HG02610 (cell line): ENCODE measurements around the gene FAM114A2.

ENCODE experiments used
- ATAC-seq: cut with Tn5 transposase; IDR thresholded peaks from one replicate; pipeline ENCODE4 v1.9.1; 2021; ENCODE audit warnings: mild to moderate bottlenecking, moderate library complexity; ENCODE audit not compliant: unreplicated experiment

Gene FAM114A2

DNA sequence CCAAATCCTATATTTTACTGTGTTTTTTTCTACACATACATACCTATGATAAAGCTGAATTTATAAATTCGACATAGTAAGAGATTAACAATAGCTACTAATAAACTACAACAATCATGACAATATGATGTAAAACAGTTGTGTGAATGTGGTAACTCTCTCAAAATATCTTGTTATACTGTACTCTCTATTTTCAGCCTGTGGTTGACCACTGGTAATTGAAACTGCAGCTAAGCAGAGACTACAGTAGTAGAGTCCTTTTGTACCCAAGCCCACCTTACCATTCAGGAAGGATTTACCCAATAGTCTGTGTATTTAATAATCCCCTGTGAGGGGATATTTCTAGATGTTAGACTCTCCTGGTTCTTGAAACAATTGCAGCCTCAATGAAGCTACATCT is 86.7 kb downstream of the FAM114A2 start:
- no peak for ATAC-seq

DNA sequence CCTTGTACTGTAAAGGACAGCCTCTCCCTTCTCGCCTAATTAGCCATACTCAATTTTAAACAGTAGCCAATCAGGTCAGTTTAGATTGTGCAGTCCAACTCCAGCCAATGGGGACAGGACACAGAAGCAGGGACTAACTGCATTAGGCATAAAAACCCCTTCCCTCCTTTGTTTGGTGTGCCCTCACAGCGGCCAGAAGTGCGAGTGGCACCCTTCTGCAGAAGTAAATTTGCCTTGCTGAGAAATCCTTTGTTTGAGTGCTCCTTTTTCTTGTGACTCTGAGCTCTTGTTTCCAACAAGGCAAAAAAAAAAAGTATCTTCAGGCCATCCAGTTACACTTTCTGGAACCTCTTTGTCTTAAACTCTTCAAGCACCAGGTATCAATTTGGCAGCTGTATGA is 97.4 kb downstream of the FAM114A2 start:
- no peak for ATAC-seq
